HT-29 (cell line): ENCODE results near the gene SHPK. TPM values are rescaled to one million over a fixed set of nuclear protein-coding genes. Genes with fewer than 3 reads are reported as not detected.

ENCODE experiments used
- total RNA-seq: library from RNA; depleted of rRNA; stranded (reverse); fragments of >200 nt; shearing (Covaris generic); gene quantifications from 2 replicates; pipeline ENCODE4 v1.2.3, GENCODE V29; 2014; rRNA removed

Gene SHPK
- total RNA-seq, 1 experiment from 2014 or later: 16.1 TPM

Other genes starting within 250 kb of the SHPK start
- gene OR3A2, start 249.9 kb downstream of the SHPK start, total RNA-seq: not detected in 2 replicates
- not detected in 2 replicates for gene OR1E1, start 237.8 kb downstream of the SHPK start, total RNA-seq
- gene OR3A3, start 224.9 kb downstream of the SHPK start, total RNA-seq: not detected in 2 replicates
- not detected in 2 replicates for gene OR1E2, start 202.4 kb downstream of the SHPK start, total RNA-seq
- gene SPATA22, start 164.4 kb downstream of the SHPK start, total RNA-seq: not detected in 2 replicates
- not detected in 2 replicates for gene ASPA, start 160.3 kb downstream of the SHPK start, total RNA-seq
- 0.94 and 2.1 TPM in 2 replicates for gene TRPV3, start 78.4 kb downstream of the SHPK start, total RNA-seq
- 1.5 TPM in 2 replicates for gene TRPV1, start 26.8 kb downstream of the SHPK start, total RNA-seq
- gene CTNS, start 510 bp upstream of the SHPK start, total RNA-seq: 10.3 and 18.4 TPM in 2 replicates
- 121 and 128 TPM in 2 replicates for gene TAX1BP3, start 32.3 kb upstream of the SHPK start, total RNA-seq
- 35.5 and 54.7 TPM in 2 replicates for gene EMC6, start 32.6 kb upstream of the SHPK start, total RNA-seq
- gene P2RX5, start 59.9 kb upstream of the SHPK start, total RNA-seq: 0.23 TPM in 1 of 2 replicates, not detected in the other
- gene HASPIN, start 87.7 kb upstream of the SHPK start, total RNA-seq: 13.1 and 17.1 TPM in 2 replicates
- gene ITGAE, start 164.9 kb upstream of the SHPK start, total RNA-seq: 16.7 and 22.0 TPM in 2 replicates
- 8.3 and 8.5 TPM in 2 replicates for gene NCBP3, start 210.0 kb upstream of the SHPK start, total RNA-seq